NCI-H2107 treated with DMSO at 0.1 percent for 48 hours (cell line): Measurements from ENCODE around the gene FKTN.

Experiments used
- DNase-seq: peaks from one replicate; lab custom pipeline; 2025; ENCODE audit not compliant: unreplicated experiment; lab: John Stamatoyannopoulos, UW

The FKTN gene

DNA sequence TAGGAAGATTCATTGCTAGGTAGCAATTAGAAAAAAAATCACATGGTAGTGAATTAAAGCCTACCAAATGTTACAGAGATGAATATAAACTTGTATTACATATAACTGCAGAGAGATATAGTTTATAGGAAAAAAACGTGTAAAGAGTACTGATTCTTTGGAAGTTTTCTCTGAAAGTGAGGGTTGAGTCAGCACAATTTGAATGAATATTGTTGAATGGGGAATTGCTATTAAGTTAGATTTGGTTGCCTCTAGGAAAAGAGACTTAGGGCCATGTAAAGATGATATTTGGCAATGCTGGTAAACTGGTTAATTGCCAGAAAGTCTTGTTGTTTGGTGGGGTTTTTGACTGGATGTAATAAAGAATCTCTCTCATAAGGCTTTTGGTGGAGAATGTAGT, 67.2 kb downstream of the FKTN start:
- no peak for DNase-seq

DNA sequence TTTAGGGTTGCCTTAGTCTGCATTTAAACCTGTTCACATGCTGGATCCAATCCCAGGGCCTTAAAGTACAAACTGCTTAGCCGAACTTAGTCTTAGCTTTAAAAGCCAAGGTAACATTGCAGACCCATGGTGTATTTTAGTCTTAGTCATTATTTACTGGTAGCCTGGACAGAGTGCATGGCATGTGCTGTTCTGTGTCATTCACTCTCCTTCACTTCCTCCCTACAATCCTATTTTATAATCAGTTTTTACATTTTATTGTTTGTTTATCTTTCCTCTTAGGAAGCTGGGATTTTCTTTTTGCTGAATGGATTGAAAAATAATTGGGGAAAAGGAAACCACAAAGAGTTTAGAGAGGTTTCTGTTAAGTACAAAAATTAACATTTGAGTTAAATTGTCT, 74.9 kb downstream of the FKTN start:
- no peak for DNase-seq

DNA sequence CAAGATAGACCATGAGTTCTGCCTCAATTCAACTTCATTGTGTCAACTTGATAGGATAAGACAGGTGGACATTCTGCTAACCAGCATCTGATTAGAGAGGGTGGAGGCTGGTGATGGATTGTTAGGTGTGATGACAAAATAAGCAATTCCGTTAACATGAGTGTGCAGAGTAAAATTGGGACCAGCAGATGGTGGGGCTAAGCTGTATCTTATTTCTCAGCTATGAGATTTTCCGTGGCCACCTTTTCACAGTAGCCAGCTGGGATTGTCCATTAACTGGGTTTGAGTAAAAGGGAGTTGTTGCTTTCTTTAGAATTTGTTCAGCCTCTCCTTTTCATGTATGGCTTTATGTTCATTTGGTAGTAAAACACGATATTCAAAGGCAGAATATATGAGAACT, 75.5 kb downstream of the FKTN start:
- DNase-seq, result no peak

DNA sequence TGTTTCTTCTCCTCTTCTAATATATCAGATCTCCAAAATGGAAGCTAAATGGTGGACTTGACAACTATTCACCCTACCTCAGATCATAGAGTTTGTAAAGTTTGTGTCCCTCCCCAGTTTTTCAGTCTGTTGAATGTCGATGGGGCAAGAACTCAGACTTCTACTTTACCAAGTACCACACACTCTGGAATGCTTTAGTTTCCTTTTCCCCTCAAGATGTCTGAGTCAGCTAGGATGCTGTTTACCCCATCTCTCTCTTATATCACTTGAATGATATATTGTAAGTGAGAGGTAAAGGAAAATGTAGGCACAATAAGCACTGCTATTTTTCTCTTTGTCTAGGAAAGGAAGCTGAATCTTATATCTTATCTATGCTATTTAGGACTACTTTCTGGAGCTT, 78.4 kb downstream of the FKTN start:
- no peak for DNase-seq

DNA sequence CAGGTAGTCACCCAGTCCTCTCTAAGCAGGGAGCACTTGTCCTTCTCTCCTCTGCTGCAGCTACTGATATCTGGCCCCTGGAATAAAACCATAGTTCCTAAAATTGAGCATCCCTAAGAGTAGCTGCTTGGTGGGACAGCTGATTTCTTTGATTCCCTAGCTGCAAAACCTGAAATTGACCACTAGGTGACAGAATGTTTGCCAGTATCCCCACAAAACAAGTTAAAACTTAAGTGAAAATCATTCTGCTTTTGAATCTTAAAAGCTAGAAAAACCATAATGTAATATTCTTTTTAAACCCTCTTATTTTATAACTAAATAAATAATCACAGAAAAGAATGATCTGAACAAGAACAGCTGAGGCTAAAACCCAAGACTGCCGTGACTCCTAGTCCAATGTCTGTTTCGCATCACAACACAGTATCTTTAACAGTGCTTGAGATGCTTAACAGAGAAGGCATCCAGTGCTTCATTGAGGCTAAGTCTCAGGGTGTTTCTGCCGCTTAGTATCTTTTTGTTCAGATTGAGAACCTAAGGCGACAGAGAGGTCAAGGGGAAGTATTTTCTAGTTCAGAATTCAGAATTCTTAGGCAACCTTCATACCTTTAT, 80.0 kb downstream of the FKTN start:
- no peak for DNase-seq

DNA sequence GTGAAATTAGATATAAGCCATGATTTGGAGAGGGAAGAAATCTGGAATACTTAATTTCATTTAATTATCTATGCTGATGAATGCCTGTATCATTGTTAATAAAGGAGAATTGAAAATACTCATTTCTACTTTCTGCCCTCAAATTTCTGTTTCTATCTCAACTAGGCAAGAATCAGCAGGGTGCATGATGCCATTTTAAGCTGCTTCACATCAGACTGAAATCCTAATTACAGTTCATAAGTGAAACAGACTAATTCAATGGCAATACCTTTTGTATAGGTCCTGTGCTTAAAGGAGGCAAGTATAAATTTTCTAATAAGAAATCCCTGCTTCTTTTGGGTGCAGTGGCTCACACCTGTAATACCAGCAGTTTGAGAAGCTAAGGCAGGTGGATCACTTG, 82.0 kb downstream of the FKTN start:
- DNase-seq, result no peak

DNA sequence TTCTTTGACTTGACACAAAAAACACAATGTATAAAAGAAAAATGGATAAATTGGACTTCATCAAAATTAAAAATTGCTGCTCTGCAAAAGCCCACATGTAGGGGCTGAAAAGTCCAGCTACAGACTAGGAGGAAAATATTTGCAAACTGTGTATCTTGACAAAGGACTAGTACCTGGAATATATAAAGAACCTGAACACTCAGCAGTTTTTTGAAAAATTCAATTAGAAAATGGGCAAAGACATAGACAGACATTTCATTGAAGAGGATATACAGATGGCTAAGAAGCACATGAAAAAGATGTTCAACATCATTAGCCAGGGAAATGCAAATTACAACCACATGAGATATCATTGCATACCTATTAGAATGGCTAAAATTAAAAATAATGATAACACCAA, 85.9 kb downstream of the FKTN start:
- no peak for DNase-seq

DNA sequence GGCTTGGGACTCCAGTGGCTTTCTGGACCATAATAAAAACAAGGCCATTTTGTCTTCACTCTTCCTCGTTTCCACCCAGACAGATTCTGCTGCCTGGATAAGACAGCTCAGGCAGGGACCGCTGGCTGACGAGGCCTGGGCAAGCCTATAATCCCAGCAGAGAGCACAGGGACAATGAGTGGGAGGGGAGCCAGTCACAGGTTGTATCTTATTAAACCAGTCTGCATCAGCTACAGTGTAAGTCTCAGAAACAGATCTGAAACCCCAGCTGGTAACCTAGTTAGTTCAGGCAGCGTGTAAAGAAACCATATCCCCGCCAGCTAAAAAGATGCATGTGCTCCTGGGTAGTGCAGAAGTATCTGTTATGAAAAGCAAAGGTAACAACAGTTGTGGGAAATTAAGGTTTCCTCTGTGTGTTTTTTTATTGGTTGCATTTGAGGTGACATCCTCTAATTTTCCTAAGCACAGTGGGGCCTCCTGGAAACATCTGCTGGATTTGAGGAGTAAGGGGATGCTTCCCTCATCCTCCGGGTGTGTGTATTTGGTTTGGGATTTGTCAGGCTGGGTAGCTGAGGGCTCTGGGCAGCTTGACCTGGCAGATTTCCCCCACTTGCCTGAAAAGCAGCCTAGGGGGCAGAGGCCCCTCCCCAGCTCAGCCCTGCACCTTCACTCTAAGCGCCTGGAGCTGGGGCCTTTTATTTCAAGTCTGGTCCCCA, 89.1 kb downstream of the FKTN start:
- DNase-seq, result peak; percentile 23

DNA sequence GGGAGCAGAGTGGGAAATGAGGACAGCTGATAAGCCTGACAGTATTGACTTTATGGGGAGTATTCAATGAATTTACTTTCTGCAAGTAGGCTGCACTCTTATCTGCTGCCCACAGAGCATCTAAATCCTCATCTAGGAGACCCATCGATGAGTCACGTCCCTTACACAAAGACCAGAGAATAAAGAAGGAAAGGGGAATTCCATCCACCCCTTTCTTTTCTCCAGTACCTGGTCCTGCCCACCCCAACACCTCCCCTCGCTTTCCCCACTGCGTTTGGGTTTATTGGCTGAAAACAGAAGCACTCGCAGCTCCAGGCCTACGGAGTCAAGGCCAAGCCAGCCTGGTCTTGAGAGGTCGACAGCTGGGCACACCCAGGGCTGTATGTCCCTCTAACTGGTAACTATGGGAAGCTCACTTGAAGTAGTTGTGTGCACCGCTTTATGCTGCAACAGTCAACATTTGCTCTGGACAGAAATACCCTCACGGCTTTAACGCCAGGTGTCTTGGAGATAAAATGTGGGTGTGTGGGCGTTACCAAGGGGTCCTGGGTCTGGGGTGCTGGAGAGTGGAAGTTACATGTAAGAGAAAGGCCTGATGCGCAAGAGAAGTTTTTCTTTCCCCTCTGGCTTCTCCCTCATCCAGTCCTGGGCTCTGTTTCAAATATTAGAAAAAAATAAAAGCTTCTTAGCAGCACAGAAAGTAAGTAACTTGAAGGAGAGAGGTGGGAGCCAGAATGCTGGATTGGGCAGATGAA, 89.8 kb downstream of the FKTN start:
- DNase-seq, result peak; percentile 67

DNA sequence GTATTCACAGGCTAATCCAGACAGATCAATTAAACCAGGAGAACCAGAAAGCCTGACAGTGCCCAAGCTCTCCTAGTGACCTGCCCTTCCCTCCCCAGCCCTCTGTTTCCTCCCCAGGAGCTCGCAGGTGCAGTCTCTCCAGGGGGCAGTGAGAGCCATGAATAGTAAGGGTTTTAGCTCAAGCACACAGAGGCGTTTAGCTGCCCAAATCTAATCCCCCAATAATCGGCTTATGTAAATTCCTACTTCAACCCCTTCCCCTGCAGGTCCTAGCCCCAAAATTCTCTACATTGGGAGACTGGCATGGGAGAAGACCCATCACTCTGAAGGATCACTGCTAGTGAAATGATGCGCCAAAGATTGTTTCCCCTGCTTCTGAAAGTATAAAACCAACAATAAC, 93.9 kb downstream of the FKTN start:
- DNase-seq, result peak; percentile 27

DNA sequence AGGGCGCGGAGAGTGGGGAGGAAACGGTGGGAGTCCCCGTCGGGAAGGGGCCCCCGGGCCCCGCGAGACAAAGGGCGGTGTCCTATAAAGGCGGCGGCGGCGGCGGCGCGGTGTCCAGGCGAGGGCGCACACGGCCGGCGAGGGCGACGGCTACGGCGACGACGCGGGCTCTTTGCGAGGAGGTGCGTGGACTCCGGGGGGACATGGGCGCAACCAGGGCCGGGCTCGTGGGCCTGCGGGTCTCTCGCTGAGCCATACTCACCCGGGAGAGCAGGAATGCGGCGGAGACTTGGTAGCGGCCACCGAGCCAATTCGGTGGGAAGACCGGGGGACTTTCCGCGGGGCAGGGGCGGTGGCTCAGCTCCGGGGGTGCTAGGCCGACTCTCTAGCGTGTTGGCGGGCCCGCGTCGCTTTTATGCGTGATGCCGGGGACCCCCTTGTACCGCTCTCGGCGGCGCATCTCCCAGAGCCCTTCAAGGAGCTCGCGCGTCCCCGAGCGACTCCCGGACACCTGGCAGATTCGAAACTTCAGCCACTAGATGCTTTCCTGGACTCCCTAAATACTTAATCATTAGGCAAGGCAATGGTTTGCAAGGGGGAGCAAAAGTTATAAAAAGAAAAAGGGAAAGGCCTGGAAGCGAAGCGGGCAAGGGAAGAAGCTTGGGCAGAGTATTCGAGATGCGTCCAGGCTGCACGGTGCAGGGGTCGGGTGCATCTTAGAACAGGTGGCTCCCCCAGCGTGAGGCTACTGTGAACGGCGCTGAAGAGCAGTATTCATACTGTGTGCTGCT, 98.4 kb downstream of the FKTN start:
- DNase-seq, result no peak

DNA sequence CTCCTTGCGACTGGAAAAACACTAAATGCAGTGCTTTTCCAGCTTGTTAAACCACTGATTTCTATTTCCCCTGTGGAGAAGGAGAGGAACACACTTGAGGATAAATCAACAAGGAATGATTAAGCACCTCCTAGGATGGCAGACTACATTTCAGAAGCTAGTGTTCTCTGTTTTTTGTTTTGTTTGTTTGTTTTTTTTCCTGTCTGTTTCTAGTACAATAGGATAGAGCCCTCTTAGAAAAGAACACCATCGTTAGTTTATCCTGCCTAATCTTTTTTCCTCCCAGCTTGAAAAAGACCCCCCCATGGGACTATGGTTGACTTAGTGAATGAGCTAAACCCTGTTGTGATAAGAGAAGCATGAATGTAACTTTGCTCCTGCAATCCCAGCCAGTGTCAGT, 100.4 kb downstream of the FKTN start:
- no peak for DNase-seq

DNA sequence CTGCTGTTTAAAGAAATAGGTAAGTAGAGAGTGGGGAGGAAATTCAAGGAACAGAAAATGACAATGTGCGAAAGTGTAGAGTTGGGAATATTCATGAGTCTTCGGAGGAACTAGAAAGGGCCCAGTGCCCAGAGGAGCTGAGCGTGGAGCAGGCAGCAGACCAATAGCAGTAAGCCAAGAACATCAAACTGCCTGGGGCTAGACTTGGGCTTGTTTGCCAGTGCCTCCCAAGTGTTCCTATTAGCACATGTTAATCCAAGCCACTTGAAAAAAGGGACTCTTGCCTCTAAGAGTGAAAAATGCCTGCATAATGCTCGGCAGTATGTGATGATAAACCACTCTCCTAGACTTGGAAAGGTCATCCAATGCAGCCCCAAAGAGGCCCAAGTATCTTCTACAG, 103.1 kb downstream of the FKTN start:
- DNase-seq, result no peak

DNA sequence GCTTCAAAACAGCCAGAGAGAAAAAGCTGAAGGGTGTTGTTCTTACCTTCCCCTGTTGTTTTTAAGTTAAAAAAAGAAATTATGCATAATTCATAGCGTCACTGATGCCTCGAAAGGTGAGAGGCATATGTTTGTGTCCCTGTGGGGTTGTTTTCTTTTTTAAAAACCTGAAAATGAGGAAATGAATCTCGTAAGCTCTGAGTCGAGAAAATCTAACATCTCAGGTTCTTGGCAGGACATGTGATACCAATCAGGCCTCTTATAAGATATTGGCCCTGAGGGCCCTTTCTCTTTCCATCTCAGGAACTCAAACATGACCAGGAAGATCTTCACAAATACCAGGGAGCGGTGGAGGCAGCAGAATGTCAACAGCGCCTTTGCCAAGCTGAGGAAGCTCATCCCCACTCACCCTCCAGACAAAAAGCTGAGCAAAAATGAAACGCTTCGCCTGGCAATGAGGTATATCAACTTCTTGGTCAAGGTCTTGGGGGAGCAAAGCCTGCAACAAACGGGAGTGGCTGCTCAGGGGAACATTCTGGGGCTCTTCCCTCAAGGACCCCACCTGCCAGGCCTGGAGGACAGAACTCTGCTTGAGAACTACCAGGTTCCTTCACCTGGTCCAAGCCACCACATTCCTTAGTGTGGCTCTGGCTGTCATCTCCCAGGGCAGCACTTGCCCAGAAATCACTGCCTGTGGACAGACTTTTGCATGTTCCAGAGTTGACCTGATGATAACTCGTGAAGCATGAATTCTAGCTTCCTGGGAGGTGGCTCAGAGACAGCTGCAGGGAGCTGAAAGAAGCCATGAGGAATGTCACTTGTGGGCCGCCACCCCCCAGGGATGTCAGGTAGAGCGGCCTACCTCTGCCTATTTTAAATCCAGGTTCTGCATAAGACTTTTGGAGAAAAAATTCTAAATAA, 104.5 kb downstream of the FKTN start, which contains the start of gene TAL2:
Gene TAL2 (plus strand): TSS at position 274 of the 921 bp plus-strand sequence. CDS start 40 bp downstream, at position 314.
- DNase-seq, result no peak

DNA sequence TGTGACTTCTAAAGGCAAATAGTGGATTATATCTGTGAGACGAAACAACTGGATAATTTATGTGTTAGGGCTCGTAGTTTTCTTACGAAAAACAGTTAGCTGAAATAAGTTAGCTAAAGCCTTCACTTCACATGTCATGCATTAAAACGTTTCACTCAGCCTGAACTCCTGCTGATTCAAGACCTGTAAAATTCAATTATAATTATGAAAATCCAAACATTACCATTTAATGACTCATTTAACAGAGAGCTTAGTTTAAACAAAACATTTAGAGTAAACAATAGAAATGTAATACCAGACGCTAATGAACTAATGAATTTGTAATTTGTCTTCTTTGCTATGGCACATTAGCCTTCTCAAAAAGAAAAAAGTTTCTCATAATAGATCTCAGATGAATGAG, 106.0 kb downstream of the FKTN start:
- no peak for DNase-seq

DNA sequence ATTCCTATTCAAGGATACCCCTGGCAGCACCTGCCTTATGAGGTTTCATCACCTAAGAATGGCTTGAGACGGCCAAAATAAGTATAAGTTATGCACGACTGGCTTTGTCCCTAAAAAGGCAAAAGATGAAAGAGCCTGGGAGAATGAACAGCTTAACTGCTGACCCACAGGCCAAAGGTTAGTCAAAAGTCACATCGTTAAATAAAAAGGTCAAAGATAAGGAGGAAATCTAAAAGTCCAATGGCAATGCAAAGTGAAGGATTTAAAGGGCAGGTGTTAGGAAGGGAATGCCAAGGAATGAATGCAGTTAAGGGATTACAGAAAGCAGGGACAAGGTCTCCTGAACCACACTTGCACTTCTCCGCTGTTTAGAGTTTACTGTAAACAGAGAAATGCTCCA, 109.9 kb downstream of the FKTN start:
- no peak for DNase-seq

DNA sequence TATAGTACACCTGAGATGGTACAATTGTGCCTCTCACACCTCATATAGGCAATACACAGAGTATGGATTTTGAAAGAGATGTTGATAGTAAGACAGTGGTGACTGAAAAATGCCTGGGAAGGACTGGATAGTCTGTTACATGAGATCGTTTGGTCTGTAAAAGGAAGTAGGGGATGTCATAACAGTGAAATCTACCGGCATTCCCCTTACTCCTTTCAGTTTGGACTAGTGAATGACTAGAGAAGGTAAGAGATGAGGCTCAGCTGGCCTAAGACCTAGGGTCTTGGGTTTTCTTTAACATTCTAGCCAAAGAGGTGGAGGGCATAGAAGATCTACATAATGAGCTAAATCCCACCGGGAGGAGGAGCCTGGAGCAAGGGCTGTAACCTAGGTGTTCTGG, 112.4 kb downstream of the FKTN start:
- DNase-seq, result no peak

DNA sequence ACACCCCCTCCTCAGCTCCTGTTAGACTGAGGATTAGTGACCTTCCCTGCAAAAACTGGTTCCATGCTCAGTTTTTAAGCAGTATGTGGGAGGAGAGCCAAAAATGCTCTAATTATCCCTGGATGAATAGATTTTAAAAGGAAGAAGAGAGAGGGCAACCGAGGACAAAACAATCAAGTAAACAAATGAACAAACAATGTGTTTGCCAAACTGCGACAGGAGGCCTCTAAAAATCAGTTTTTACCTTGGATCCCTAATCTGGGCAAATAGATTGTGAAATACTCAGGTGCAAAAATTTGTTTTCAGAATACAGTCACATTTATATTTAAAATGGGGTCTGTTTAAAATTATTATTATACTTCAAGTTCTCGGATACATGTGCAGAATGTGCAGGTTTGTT, 112.8 kb downstream of the FKTN start:
- no peak for DNase-seq

DNA sequence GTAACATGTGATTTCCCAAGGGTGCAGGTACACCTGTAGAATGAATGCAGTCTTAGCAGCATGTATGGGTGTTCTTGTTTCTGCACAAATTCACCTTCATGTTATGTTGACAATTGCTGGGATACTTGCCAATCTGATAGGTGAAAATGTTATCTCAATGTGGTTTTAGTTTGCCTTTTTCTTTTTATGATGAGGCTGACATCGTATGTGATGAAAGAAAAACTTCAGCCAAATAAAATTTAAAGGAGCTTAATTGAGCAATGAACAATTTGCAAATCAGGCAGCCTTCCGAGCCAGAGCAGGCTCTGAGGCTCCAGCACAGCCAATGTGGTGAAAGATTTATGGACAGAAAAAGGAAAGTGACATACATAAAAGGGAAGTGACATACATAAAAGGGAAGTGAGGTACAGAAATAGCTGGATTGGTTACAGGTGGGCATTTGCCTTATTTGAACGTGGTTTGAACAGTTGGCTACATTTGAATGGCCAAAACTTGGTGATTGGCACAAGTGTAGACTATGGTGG, 114.8 kb downstream of the FKTN start:
- no peak for DNase-seq

DNA sequence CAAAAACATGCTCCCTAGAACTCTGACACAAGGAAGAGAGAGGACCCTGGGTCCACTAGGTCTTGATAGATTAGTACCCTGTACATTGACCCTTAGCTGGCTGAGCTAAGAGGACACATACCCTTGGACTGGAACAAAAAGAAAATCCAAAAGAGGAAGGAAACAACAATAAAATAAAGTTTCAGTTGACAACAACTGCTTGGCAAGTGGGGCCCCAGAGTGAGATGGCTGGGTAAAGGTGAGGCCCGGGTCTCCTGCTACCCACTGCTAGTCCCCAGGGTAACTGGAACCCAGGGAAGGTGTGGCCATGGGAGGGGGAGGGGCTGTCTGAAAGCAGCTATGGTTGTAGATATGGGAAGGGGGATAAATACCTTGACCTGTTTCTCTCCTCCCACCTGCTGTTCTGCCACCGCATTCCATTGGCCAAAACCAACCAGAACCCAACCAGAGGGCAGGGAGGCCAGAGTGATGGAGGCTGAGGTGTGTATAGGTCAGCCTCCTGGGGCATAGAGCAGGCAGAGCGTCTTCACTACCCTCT, 116.0 kb downstream of the FKTN start:
- no peak for DNase-seq
